ENCODE measurements around the gene RNF19B. TPM values are rescaled to one million over a fixed set of nuclear protein-coding genes. Genes with fewer than 3 reads are reported as not detected.

The RNF19B gene, protein sequence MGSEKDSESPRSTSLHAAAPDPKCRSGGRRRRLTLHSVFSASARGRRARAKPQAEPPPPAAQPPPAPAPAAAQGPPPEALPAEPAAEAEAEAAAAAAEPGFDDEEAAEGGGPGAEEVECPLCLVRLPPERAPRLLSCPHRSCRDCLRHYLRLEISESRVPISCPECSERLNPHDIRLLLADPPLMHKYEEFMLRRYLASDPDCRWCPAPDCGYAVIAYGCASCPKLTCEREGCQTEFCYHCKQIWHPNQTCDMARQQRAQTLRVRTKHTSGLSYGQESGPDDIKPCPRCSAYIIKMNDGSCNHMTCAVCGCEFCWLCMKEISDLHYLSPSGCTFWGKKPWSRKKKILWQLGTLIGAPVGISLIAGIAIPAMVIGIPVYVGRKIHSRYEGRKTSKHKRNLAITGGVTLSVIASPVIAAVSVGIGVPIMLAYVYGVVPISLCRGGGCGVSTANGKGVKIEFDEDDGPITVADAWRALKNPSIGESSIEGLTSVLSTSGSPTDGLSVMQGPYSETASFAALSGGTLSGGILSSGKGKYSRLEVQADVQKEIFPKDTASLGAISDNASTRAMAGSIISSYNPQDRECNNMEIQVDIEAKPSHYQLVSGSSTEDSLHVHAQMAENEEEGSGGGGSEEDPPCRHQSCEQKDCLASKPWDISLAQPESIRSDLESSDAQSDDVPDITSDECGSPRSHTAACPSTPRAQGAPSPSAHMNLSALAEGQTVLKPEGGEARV
- polyA plus RNA-seq (2013, experiment 1 of 2): 6.6 TPM
- polyA plus RNA-seq (2013, experiment 2 of 2): 7.1 TPM

DNA sequence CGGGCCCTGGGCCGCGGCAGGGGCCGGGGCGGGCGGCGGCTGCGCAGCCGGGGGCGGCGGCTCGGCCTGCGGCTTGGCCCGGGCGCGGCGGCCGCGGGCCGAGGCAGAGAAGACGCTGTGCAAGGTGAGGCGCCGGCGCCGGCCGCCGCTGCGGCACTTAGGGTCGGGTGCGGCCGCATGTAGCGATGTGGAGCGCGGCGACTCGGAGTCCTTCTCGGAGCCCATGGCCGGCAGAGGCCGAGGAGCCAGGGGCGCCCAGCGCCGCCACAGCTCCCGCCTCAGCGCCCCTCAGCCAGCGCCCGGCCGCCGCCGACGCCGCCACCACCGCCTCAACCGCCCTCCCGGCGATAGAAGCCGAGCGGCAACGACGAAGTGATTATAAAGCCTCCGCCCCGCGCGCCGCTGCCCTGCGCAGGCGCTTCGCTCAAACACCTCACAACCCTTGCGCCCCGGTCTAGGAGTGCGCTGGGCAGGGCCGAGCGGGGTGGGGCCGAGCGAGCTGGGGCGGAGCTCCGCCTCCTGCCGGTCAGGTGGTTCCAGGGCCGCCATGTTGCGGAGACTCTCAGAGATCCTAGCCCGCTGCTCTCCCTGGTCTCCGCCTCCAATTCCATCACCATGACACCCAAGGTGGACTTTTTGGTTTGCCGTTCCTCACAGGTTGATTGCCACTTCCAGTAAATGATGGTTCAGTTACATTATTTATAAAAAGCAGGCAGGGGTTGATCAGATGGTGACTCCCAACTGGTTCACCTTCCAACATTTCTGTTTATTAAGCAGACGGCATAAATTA is at the start of gene RNF19B:
TSS of gene RNF19B (minus strand) at position 349 of the 790 bp plus-strand sequence. CDS start at position 225, 124 bp downstream.
- Histone ChIP-seq H3K56ac (ENCODE audit: low read length) (peak within 1 kb of the TSS; percentile 91), H3K79me2 (ENCODE audit: control insufficient read depth, insufficient read depth, low read length) (peaks cover 5% of the 10 kb centered on the region), H3K36me3 (ENCODE audit: control insufficient read depth, insufficient read depth, low read length) (no peaks in the 10 kb centered on the region), H2BK5ac (ENCODE audit: low read length) (no peak within 1 kb of the TSS), H4K8ac (ENCODE audit: low read depth, low read length) (no peak within 1 kb of the TSS), H3K79me1 (ENCODE audit: low read length) (peaks cover 6% of the 10 kb centered on the region), H3K4me2 (ENCODE audit: low read length) (peak within 1 kb of the TSS; percentile 92), H4K5ac (ENCODE audit: low read length) (no peak within 1 kb of the TSS), H3K4ac (ENCODE audit: low read depth, low read length) (no peak within 1 kb of the TSS), H3K18ac (ENCODE audit: low read length) (peak within 1 kb of the TSS; percentile 69), H2BK15ac (replicated peaks; ENCODE audit: low read depth) (no peak within 1 kb of the TSS), H3K27me3 (ENCODE audit: insufficient read depth, low read length, poor library complexity) (no peaks in the 10 kb centered on the region), H3K9ac (ENCODE audit: low read length) (peak within 1 kb of the TSS; percentile 81), H2AK5ac (ENCODE audit: low read length) (no peak within 1 kb of the TSS), H3K27ac (ENCODE audit: low read depth, low read length) (peak within 1 kb of the TSS; percentile 68), H3K23ac (ENCODE audit: low read length) (no peak within 1 kb of the TSS), H2BK120ac (ENCODE audit: low read depth, low read length) (no peak within 1 kb of the TSS), H3K4me1 (ENCODE audit: control insufficient read depth, low read depth, low read length) (peaks cover 2% of the 10 kb centered on the region), H3K4me3 (ENCODE audit: low read length) (peak within 1 kb of the TSS; percentile 73)
- WGBS (ENCODE audit: extremely low coverage, insufficient coverage, low lambda C conversion rate): no CpG with 5 or more reads among the region's 83 CpGs
- peak; percentile 96 for DNase-seq

DNA sequence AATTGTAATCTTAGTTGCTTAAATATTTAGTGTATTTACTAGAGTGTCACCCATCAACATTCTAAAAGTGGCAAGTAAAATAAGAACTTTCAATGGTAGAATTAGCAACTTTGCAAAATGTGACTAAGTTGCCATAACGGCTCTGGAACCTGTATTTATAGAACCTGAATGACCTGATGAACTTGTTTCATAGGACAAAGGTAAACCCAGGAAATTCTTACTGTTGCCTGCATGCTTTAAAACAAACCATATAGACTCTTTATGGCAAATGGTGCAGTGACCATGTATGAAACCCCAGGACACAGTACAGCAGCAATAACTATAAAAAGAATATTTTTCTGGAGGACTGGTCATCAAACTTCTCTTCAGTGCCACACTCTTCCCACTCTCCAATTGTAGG is 49.2 kb upstream of the RNF19B start:
- Histone ChIP-seq H3K4me2 (ENCODE audit: low read length) (no peak overlapping the region), H3K36me3 (ENCODE audit: control insufficient read depth, insufficient read depth, low read length) (peaks cover 13% of the 10 kb centered on the region), H3K4ac (ENCODE audit: low read depth, low read length) (no peak overlapping the region), H3K56ac (ENCODE audit: low read length) (no peak overlapping the region), H4K8ac (ENCODE audit: low read depth, low read length) (no peak overlapping the region), H2AK5ac (ENCODE audit: low read length) (no peak overlapping the region), H2BK120ac (ENCODE audit: low read depth, low read length) (no peak overlapping the region), H3K18ac (ENCODE audit: low read length) (no peak overlapping the region), H3K23ac (ENCODE audit: low read length) (no peak overlapping the region), H4K5ac (ENCODE audit: low read length) (no peak overlapping the region), H3K79me1 (ENCODE audit: low read length) (no peaks in the 10 kb centered on the region), H3K4me1 (ENCODE audit: control insufficient read depth, low read depth, low read length) (no peaks in the 10 kb centered on the region), H3K27me3 (ENCODE audit: insufficient read depth, low read length, poor library complexity) (no peaks in the 10 kb centered on the region), H3K79me2 (ENCODE audit: control insufficient read depth, insufficient read depth, low read length) (no peaks in the 10 kb centered on the region), H3K4me3 (ENCODE audit: low read length) (no peak overlapping the region), H3K27ac (ENCODE audit: low read depth, low read length) (no peak overlapping the region), H2BK15ac (replicated peaks; ENCODE audit: low read depth) (no peak overlapping the region), H2BK5ac (ENCODE audit: low read length) (no peak overlapping the region), H3K9ac (ENCODE audit: low read length) (no peak overlapping the region)
- WGBS (ENCODE audit: extremely low coverage, insufficient coverage, low lambda C conversion rate): no CpG with 5 or more reads among the region's 1 CpG
- no peak for DNase-seq

DNA sequence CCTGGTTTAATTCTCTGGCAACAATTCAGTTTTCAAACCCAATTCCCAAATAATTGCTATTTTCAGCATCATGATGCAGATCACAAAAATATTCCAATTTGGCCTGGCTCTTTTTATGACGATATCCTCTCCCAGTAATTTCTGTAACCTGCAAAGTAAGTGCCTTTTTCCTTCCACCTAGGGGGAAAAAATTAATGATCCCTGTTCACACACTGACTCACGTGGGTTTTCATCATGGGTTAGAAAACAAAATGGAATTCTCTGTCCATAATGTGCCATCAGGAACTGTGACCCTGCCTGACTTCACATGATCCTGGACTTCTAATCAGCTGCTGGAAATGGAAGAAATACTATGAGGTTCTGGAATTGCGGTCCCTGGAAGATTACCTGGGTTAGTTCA is 47.6 kb upstream of the RNF19B start:
- H2AK5ac ChIP-seq (ENCODE audit: low read length): no peak overlapping the region
- no peak overlapping the region for H3K9ac ChIP-seq (ENCODE audit: low read length)
- no peak overlapping the region for H3K18ac ChIP-seq (ENCODE audit: low read length)
- no peak overlapping the region for H3K4ac ChIP-seq (ENCODE audit: low read depth, low read length)
- WGBS (ENCODE audit: extremely low coverage, insufficient coverage, low lambda C conversion rate): no CpG with 5 or more reads among the region's 3 CpGs
- H4K8ac ChIP-seq (ENCODE audit: low read depth, low read length): no peak overlapping the region
- H3K4me2 ChIP-seq (ENCODE audit: low read length): no peak overlapping the region
- H2BK120ac ChIP-seq (ENCODE audit: low read depth, low read length): no peak overlapping the region
- no peaks in the 10 kb centered on the region for H3K79me2 ChIP-seq (ENCODE audit: control insufficient read depth, insufficient read depth, low read length)
- H3K27ac ChIP-seq (ENCODE audit: low read depth, low read length): no peak overlapping the region
- no peak for DNase-seq
- H3K23ac ChIP-seq (ENCODE audit: low read length): no peak overlapping the region
- no peak overlapping the region for H4K5ac ChIP-seq (ENCODE audit: low read length)
- no peak overlapping the region for H2BK15ac ChIP-seq (replicated peaks; ENCODE audit: low read depth)
- no peak overlapping the region for H2BK5ac ChIP-seq (ENCODE audit: low read length)
- H3K4me1 ChIP-seq (ENCODE audit: control insufficient read depth, low read depth, low read length): no peaks in the 10 kb centered on the region
- H3K36me3 ChIP-seq (ENCODE audit: control insufficient read depth, insufficient read depth, low read length): peaks cover 15% of the 10 kb centered on the region
- no peak overlapping the region for H3K56ac ChIP-seq (ENCODE audit: low read length)
- no peaks in the 10 kb centered on the region for H3K79me1 ChIP-seq (ENCODE audit: low read length)
- no peak overlapping the region for H3K4me3 ChIP-seq (ENCODE audit: low read length)
- no peaks in the 10 kb centered on the region for H3K27me3 ChIP-seq (ENCODE audit: insufficient read depth, low read length, poor library complexity)

DNA sequence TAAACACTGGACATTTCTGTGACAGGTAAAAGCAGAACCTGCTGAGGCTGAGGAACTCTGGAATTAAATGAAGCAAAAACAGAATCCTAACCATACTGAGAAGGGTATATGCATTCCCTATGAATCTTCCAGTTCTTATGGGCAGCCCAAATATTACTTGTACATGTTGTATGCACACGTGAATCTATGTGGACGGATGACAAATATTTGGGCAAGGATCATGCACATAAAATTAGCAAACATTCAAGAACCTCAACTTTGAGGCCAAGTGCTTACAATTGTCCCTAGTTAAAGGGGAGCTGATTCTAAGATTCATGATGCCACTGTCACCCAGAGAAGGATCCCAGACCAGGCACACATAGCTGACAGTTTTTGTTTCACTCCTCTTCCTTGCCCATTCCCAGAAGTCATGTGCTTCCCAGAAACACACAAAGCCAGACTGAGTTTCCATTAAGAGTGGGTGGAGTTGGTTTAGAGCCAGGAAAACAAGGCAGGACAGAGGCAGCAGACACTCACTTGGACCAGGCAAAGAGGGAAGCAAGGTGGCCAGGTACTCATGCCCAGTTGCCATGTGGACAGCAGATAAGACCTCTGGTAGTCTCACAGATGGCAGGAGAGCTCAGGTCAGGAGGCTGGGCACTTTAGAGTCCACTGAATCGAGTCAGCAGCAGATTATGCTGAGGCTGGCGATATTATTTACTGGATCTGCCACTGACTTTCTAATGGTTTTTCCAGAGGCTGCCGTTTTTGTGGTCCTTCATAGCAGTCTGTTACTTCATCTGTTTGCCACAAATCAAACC is 46.5 kb upstream of the RNF19B start:
- no peak for DNase-seq
- no peak overlapping the region for H3K23ac ChIP-seq (ENCODE audit: low read length)
- H3K27ac ChIP-seq (ENCODE audit: low read depth, low read length): no peak overlapping the region

DNA sequence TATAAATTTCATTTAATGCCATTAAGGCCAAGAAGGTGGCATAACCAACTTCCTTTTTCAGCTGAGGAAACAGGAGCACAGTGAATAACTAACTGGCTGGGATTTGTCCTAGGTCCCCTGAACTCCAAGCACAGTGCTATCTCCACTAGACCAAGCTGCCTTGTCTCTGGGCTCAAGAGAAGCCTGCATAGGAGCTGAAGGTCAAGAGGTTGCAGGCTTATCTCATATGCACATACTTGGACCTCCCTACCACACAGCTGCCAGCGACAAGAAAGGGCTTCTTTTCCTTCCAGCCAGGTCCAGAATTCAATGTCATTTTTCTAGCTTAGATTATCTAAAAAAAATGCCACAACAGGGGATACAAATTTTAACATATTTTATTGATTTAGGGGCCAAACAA is 45.0 kb upstream of the RNF19B start:
- Histone ChIP-seq H4K8ac (ENCODE audit: low read depth, low read length) (no peak overlapping the region), H3K56ac (ENCODE audit: low read length) (no peak overlapping the region), H2AK5ac (ENCODE audit: low read length) (no peak overlapping the region), H3K36me3 (ENCODE audit: control insufficient read depth, insufficient read depth, low read length) (peaks cover 15% of the 10 kb centered on the region), H3K4ac (ENCODE audit: low read depth, low read length) (no peak overlapping the region), H3K79me1 (ENCODE audit: low read length) (no peaks in the 10 kb centered on the region), H3K9ac (ENCODE audit: low read length) (no peak overlapping the region), H4K5ac (ENCODE audit: low read length) (no peak overlapping the region), H3K27ac (ENCODE audit: low read depth, low read length) (no peak overlapping the region), H3K79me2 (ENCODE audit: control insufficient read depth, insufficient read depth, low read length) (no peaks in the 10 kb centered on the region), H3K27me3 (ENCODE audit: insufficient read depth, low read length, poor library complexity) (no peaks in the 10 kb centered on the region), H3K23ac (ENCODE audit: low read length) (no peak overlapping the region), H3K18ac (ENCODE audit: low read length) (no peak overlapping the region), H2BK120ac (ENCODE audit: low read depth, low read length) (no peak overlapping the region), H3K4me1 (ENCODE audit: control insufficient read depth, low read depth, low read length) (peaks cover 4% of the 10 kb centered on the region), H3K4me2 (ENCODE audit: low read length) (no peak overlapping the region), H3K4me3 (ENCODE audit: low read length) (no peak overlapping the region), H2BK5ac (ENCODE audit: low read length) (no peak overlapping the region), H2BK15ac (replicated peaks; ENCODE audit: low read depth) (no peak overlapping the region)
- no peak for DNase-seq
- WGBS (ENCODE audit: extremely low coverage, insufficient coverage, low lambda C conversion rate): no CpG with 5 or more reads among the region's 1 CpG

More for the DNA sequence above, 46.5 kb upstream of the RNF19B start:
- no peak overlapping the region for H3K4ac ChIP-seq (ENCODE audit: low read depth, low read length)
- no peak overlapping the region for H3K4me2 ChIP-seq (ENCODE audit: low read length)
- H4K8ac ChIP-seq (ENCODE audit: low read depth, low read length): no peak overlapping the region
- H3K79me1 ChIP-seq (ENCODE audit: low read length): no peaks in the 10 kb centered on the region
- no peaks in the 10 kb centered on the region for H3K79me2 ChIP-seq (ENCODE audit: control insufficient read depth, insufficient read depth, low read length)
- H3K27me3 ChIP-seq (ENCODE audit: insufficient read depth, low read length, poor library complexity): no peaks in the 10 kb centered on the region
- peaks cover 15% of the 10 kb centered on the region for H3K36me3 ChIP-seq (ENCODE audit: control insufficient read depth, insufficient read depth, low read length)
- H2BK15ac ChIP-seq (replicated peaks; ENCODE audit: low read depth): no peak overlapping the region
- H3K18ac ChIP-seq (ENCODE audit: low read length): no peak overlapping the region
- H2AK5ac ChIP-seq (ENCODE audit: low read length): no peak overlapping the region
- H3K9ac ChIP-seq (ENCODE audit: low read length): no peak overlapping the region
- no peak overlapping the region for H2BK120ac ChIP-seq (ENCODE audit: low read depth, low read length)
- peaks cover 3% of the 10 kb centered on the region for H3K4me1 ChIP-seq (ENCODE audit: control insufficient read depth, low read depth, low read length)
- no CpG with 5 or more reads among the region's 5 CpGs for WGBS (ENCODE audit: extremely low coverage, insufficient coverage, low lambda C conversion rate)
- no peak overlapping the region for H3K56ac ChIP-seq (ENCODE audit: low read length)
- H2BK5ac ChIP-seq (ENCODE audit: low read length): no peak overlapping the region
- no peak overlapping the region for H4K5ac ChIP-seq (ENCODE audit: low read length)
- H3K4me3 ChIP-seq (ENCODE audit: low read length): no peak overlapping the region
